CD1c-positive myeloid dendritic cell (primary cell): ENCODE results near the gene HDAC3.

ENCODE experiments used
- DNase-seq: peaks from one replicate; pipeline ENCODE4 v3.0.0-alpha.2; 2016; ENCODE audit errors: extremely low spot score

The HDAC3 gene

GRCh38 chr5:141636413-141637122 lies at the start of gene HDAC3, which contains the start of gene RELL2:
TSS of gene HDAC3 (minus strand) at chr5:141636849. CDS start at chr5:141636790, 59 bp downstream.
TSS of gene RELL2 (plus strand) at chr5:141636997. CDS start at chr5:141638226, 1,229 bp downstream.
- DNase-seq, result peak; percentile 96

- peak; percentile 39 for DNase-seq
Measured at GRCh38 chr5:141685591-141685990, 48.9 kb upstream of the HDAC3 start.

GRCh38 chr5:141683596-141684141 lies 47.0 kb upstream of the HDAC3 start:
- DNase-seq, result no peak

GRCh38 chr5:141681695-141682641 lies 45.3 kb upstream of the HDAC3 start, which contains the start of gene ARAP3:
TSS of gene ARAP3 (minus strand) at chr5:141682230. CDS start at chr5:141680486, 1,744 bp downstream.
- DNase-seq, result peak; percentile 80

- no peak for DNase-seq
Measured at GRCh38 chr5:141681295-141681694, 44.6 kb upstream of the HDAC3 start.

- no peak for DNase-seq
Measured at GRCh38 chr5:141680751-141681201, 44.1 kb upstream of the HDAC3 start.

- no peak for DNase-seq
Measured at GRCh38 chr5:141680178-141680577, 43.5 kb upstream of the HDAC3 start.

GRCh38 chr5:141677415-141677814 lies 40.8 kb upstream of the HDAC3 start:
- DNase-seq, result no peak

GRCh38 chr5:141675672-141676071 lies 39.0 kb upstream of the HDAC3 start:
- no peak for DNase-seq

GRCh38 chr5:141674747-141675146 lies 38.1 kb upstream of the HDAC3 start:
- no peak for DNase-seq

GRCh38 chr5:141672841-141673813 lies 36.5 kb upstream of the HDAC3 start:
- DNase-seq, result no peak

- no peak for DNase-seq
Measured at GRCh38 chr5:141672071-141672840, 35.6 kb upstream of the HDAC3 start.

GRCh38 chr5:141669520-141669919 lies 32.9 kb upstream of the HDAC3 start:
- DNase-seq, result no peak

- no peak for DNase-seq
Measured at GRCh38 chr5:141668601-141669265, 32.1 kb upstream of the HDAC3 start.

- DNase-seq, result no peak
Measured at GRCh38 chr5:141665995-141666940, 29.6 kb upstream of the HDAC3 start.

- DNase-seq, result peak; percentile 83
Measured at GRCh38 chr5:141664733-141665461, 28.2 kb upstream of the HDAC3 start.

- no peak for DNase-seq
Measured at GRCh38 chr5:141663506-141663905, 26.9 kb upstream of the HDAC3 start.

GRCh38 chr5:141662028-141662427 lies 25.4 kb upstream of the HDAC3 start:
- no peak for DNase-seq
